H9 (cell line): ENCODE results near the gene SHB. TPM values are rescaled to one million over a fixed set of nuclear protein-coding genes. Genes with fewer than 3 reads are reported as not detected.
"Not testable (repeated sequence)": the region's sequence is repeated elsewhere in the genome, so short reads cannot be mapped to it uniquely, and the experiment has no call there.

Source experiments
- DNase-seq: peaks from one replicate; pipeline ENCODE4 v3.0.0-alpha.2; 2017
- H2AFZ ChIP-seq: one replicate; pipeline ENCODE4 v1.6.1; 2013; ENCODE audit warnings: mild to moderate bottlenecking, low read length, control low read depth, moderate library complexity
- H2AK5ac ChIP-seq: 2 replicates; pipeline ENCODE4 v1.6.1; 2013; ENCODE audit warnings: low read length, control low read depth, mixed read lengths; ENCODE audit not compliant: insufficient read length
- H2BK120ac ChIP-seq: one replicate; pipeline ENCODE4 v1.6.1; 2013; ENCODE audit warnings: low read depth, mild to moderate bottlenecking, low read length, control low read depth, inconsistent platforms; ENCODE audit not compliant: poor library complexity, severe bottlenecking
- H2BK12ac ChIP-seq: 2 replicates; pipeline ENCODE4 v1.6.1; 2013; ENCODE audit warnings: low read length, control low read depth, mixed read lengths, low read depth; ENCODE audit not compliant: insufficient read length
- H2BK15ac ChIP-seq: 2 replicates; pipeline ENCODE4 v1.6.1; 2013; ENCODE audit warnings: low read depth, low read length, control low read depth
- H2BK20ac ChIP-seq: one replicate; pipeline ENCODE4 v1.6.1; 2013; ENCODE audit warnings: low read depth, mild to moderate bottlenecking, low read length, control low read depth, inconsistent platforms; ENCODE audit not compliant: poor library complexity, severe bottlenecking
- H2BK5ac ChIP-seq: 2 replicates; pipeline ENCODE4 v1.6.1; 2013; ENCODE audit warnings: low read length, control low read depth, mixed read lengths; ENCODE audit not compliant: insufficient read length
- H3K14ac ChIP-seq: 2 replicates; pipeline ENCODE4 v1.6.1; 2013; ENCODE audit warnings: low read length, control low read depth; ENCODE audit not compliant: insufficient read depth
- H3K18ac ChIP-seq: 2 replicates; pipeline ENCODE4 v1.6.1; 2013; ENCODE audit warnings: low read depth, mild to moderate bottlenecking, mixed read lengths, low read length, control low read depth; ENCODE audit not compliant: insufficient read length
- H3K23ac ChIP-seq: 2 replicates; pipeline ENCODE4 v1.6.1; 2013; ENCODE audit warnings: low read length, control low read depth, mixed read lengths, low read depth; ENCODE audit not compliant: insufficient read length
- H3K23me2 ChIP-seq: 2 replicates; pipeline ENCODE4 v1.6.1; 2013; ENCODE audit warnings: low read depth, mild to moderate bottlenecking, mixed read lengths, low read length, control low read depth; ENCODE audit not compliant: insufficient read length, poor library complexity, severe bottlenecking
- H3K27ac ChIP-seq: 2 replicates; pipeline ENCODE4 v1.5.1; 2013; ENCODE audit warnings: low read length, control low read depth, mixed read lengths, low read depth; ENCODE audit not compliant: insufficient read length
- H3K27me3 ChIP-seq: 2 replicates; pipeline ENCODE4 v1.6.1; 2013; ENCODE audit warnings: low read length, control low read depth, inconsistent platforms; ENCODE audit not compliant: insufficient read depth
- H3K4ac ChIP-seq: 2 replicates; pipeline ENCODE4 v1.6.1; 2013; ENCODE audit warnings: low read depth, mild to moderate bottlenecking, control low read depth, inconsistent platforms, low read length, moderate library complexity
- H3K4me1 ChIP-seq: 2 replicates; pipeline ENCODE4 v1.6.1; 2013; ENCODE audit warnings: low read length, control low read depth, inconsistent platforms; ENCODE audit not compliant: insufficient read depth
- H3K4me2 ChIP-seq: 2 replicates; pipeline ENCODE4 v1.6.1; 2013; ENCODE audit warnings: low read length, control low read depth, mixed read lengths; ENCODE audit not compliant: insufficient read length, insufficient read depth
- H3K56ac ChIP-seq: 2 replicates; pipeline ENCODE4 v1.6.1; 2013; ENCODE audit warnings: low read depth, mild to moderate bottlenecking, mixed read lengths, low read length, control low read depth; ENCODE audit not compliant: insufficient read length
- H3K79me1 ChIP-seq: 2 replicates; pipeline ENCODE4 v1.6.1; 2013; ENCODE audit warnings: low read depth, mild to moderate bottlenecking, moderate library complexity, low read length, control low read depth, inconsistent platforms; ENCODE audit not compliant: insufficient read depth, poor library complexity, severe bottlenecking
- H3K79me2 ChIP-seq: 2 replicates; pipeline ENCODE4 v1.6.1; 2013; ENCODE audit warnings: low read length, control low read depth, inconsistent platforms; ENCODE audit not compliant: insufficient read depth
- H3K9ac ChIP-seq: 2 replicates; pipeline ENCODE4 v1.6.1; 2013; ENCODE audit warnings: low read length, control low read depth, mixed read lengths; ENCODE audit not compliant: insufficient read length; ENCODE audit errors: extremely low read depth
- H3K9me3 ChIP-seq: one replicate; pipeline ENCODE4 v1.6.1; 2013; ENCODE audit warnings: low read depth, low read length, inconsistent platforms; ENCODE audit not compliant: control insufficient read depth
- H3T11ph ChIP-seq: one replicate; pipeline ENCODE4 v1.6.1; 2013; ENCODE audit warnings: mild to moderate bottlenecking, low read length, control low read depth, inconsistent platforms
- H4K20me1 ChIP-seq: one replicate; pipeline ENCODE4 v1.6.1; 2013; ENCODE audit not compliant: control insufficient read depth, insufficient read length, insufficient read depth
- H4K5ac ChIP-seq: 2 replicates; pipeline ENCODE4 v1.6.1; 2013; ENCODE audit warnings: low read depth, mild to moderate bottlenecking, mixed read lengths, low read length, control low read depth; ENCODE audit not compliant: insufficient read length
- H4K8ac ChIP-seq: replicated peaks from 2 replicates; pipeline ENCODE4 v1.6.1; 2013; ENCODE audit warnings: low read length, control low read depth, mixed read lengths, low read depth; ENCODE audit not compliant: insufficient read length
- H4K91ac ChIP-seq: 2 replicates; pipeline ENCODE4 v1.6.1; 2013; ENCODE audit warnings: low read depth, mild to moderate bottlenecking, moderate library complexity, mixed read lengths, low read length, control low read depth; ENCODE audit not compliant: insufficient read length
- H3K27ac Mint-ChIP-seq, 3 experiments: 2 replicates in 2 of 3; 3 replicates in 1 of 3; pipeline ENCODE4 v1.8.0; 2020 to 2021; ENCODE audit warnings: mixed read lengths in 3 of 3, mild to moderate bottlenecking in 1 of 3, moderate library complexity in 1 of 3
- H3K27me3 Mint-ChIP-seq: 2 replicates; pipeline ENCODE4 v1.8.0; 2021; ENCODE audit warnings: low read depth, mild to moderate bottlenecking, moderate library complexity, mixed read lengths
- H3K36me3 Mint-ChIP-seq, 3 experiments: 2 replicates in 2 of 3; 3 replicates in 1 of 3; pipeline ENCODE4 v1.8.0; 2020 to 2021; ENCODE audit warnings: low read depth in 3 of 3, mixed read lengths in 3 of 3; ENCODE audit not compliant: insufficient read depth in 1 of 3
- H3K4me1 Mint-ChIP-seq, 2 experiments: 2 replicates each; pipeline ENCODE4 v1.8.0; 2020; ENCODE audit warnings: mixed read lengths in 2 of 2
- H3K4me3 Mint-ChIP-seq, 2 experiments: 2 replicates in 1 of 2; 3 replicates in 1 of 2; pipeline ENCODE4 v1.8.0; 2020 to 2021; ENCODE audit warnings: mild to moderate bottlenecking in 2 of 2, mixed read lengths in 2 of 2, moderate library complexity in 1 of 2
- H3K9me3 Mint-ChIP-seq, 2 experiments: 2 replicates in 1 of 2; 3 replicates in 1 of 2; pipeline ENCODE4 v1.8.0; 2020; ENCODE audit warnings: mild to moderate bottlenecking in 2 of 2, mixed read lengths in 2 of 2, moderate library complexity in 1 of 2
- CTCF ChIP-seq: fragments of 200-600 bp; sonication (generic); conservative IDR thresholded peaks from 3 replicates; pipeline ENCODE4 v1.8.0; 2021; ENCODE audit warnings: antibody characterized with exemption, mild to moderate bottlenecking
- WGBS: extraction: QIAGEN DNeasy Blood & Tissue Kit; methylation state at CpG from one replicate; pipeline ENCODE4 v1.1.7; 2013; ENCODE audit warnings: missing lambda C conversion rate, low lambda C conversion rate, mixed read lengths; ENCODE audit not compliant: insufficient read length; ENCODE audit errors: extremely low coverage; 5-methylcytosine and 5-hydroxymethylcytosine counted together
- total RNA-seq: library from RNA; stranded (reverse); gene quantifications from 2 replicates; pipeline ENCODE4 v1.2.1, GENCODE V29; 2021

SHB gene
- total RNA-seq, 1 experiment from 2014 or later, result 14.6 TPM

GRCh38 chr9:37892063-37892462 lies 177.0 kb downstream of the SHB start:
- no peak overlapping the region for H4K5ac ChIP-seq
- H3K23ac ChIP-seq, result no peak overlapping the region
- no peak overlapping the region for H4K91ac ChIP-seq
- H2BK20ac ChIP-seq, result no peak overlapping the region
- no peaks in the 10 kb centered on the region for H3K27me3 ChIP-seq
- H3K4me1 ChIP-seq, result no peaks in the 10 kb centered on the region
- H2BK15ac ChIP-seq, result peak overlapping the region; percentile 80; the same call in 1 of the 2 replicates
- Mint-ChIP-seq H3K9me3 (no peaks in the 10 kb centered on the region), H3K4me1 (no peaks in the 10 kb centered on the region), H3K27me3 (no peaks in the 10 kb centered on the region), H3K4me3 (no peak overlapping the region), H3K36me3 (peaks cover 26 to 63% (median 63%) of the 10 kb centered on the region in 3 experiments; a peak in 6 of 7 replicates), H3K27ac (no peak overlapping the region)
- H3K79me1 ChIP-seq, result no peaks in the 10 kb centered on the region
- no peak overlapping the region for H4K8ac ChIP-seq
- no peak overlapping the region for H2BK12ac ChIP-seq
- no peaks in the 10 kb centered on the region for H3K23me2 ChIP-seq
- H2AK5ac ChIP-seq, result no peak overlapping the region
- no peak overlapping the region for H3K4ac ChIP-seq
- 97% methylated on average over 2 of the region's 8 CpGs for WGBS
- no peak overlapping the region for H3K4me2 ChIP-seq
- H2BK120ac ChIP-seq, result no peak overlapping the region
- no peak overlapping the region for H3K56ac ChIP-seq
- no peaks in the 10 kb centered on the region for H4K20me1 ChIP-seq
- no peak for TF ChIP-seq CTCF
- no peak overlapping the region for H3T11ph ChIP-seq
- H2BK5ac ChIP-seq, result no peak overlapping the region
- no peak overlapping the region for H3K14ac ChIP-seq
- no peak overlapping the region for H2AFZ ChIP-seq
- no peak overlapping the region for H3K27ac ChIP-seq
- H3K18ac ChIP-seq, result no peak overlapping the region
- no peak for DNase-seq
- no peaks in the 10 kb centered on the region for H3K9me3 ChIP-seq
- H3K79me2 ChIP-seq, result no peaks in the 10 kb centered on the region
- H3K9ac ChIP-seq, result no peak overlapping the region

DNA sequence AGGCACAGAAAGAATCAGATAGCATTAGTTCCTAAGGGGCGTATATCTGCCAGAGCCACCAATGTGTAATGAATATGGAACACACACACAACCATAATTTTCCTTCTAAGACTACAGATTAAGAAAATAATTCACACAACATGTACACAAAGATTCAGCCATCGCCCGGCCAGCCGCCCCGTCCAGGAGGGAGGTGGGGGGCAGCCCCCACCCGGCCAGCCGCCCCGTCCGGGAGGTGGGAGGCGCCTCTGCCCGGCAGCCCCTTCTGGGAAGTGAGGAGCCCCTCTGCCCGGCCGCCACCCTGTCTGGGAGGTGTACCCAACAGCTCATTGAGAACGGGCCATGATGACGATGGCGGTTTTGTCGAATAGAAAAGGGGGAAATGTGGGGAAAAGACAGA lies 178.0 kb downstream of the SHB start:
- H3K27ac Mint-ChIP-seq, H3K4me1 ChIP-seq, H3K9me3 Mint-ChIP-seq, H2AK5ac ChIP-seq, H3T11ph ChIP-seq, H3K4me2 ChIP-seq, H3K4ac ChIP-seq, H4K91ac ChIP-seq, H4K5ac ChIP-seq, H2BK15ac ChIP-seq, H3K27ac ChIP-seq, H2BK20ac ChIP-seq, H3K4me3 Mint-ChIP-seq, H3K18ac ChIP-seq, DNase-seq, H2BK12ac ChIP-seq, H3K79me1 ChIP-seq, H2AFZ ChIP-seq, H3K9ac ChIP-seq, H3K23me2 ChIP-seq, H2BK5ac ChIP-seq, H3K79me2 ChIP-seq, H3K14ac ChIP-seq, H3K27me3 ChIP-seq, H3K23ac ChIP-seq, H3K27me3 Mint-ChIP-seq, H3K9me3 ChIP-seq, H3K4me1 Mint-ChIP-seq, H4K20me1 ChIP-seq, H4K8ac ChIP-seq, H2BK120ac ChIP-seq, H3K56ac ChIP-seq: not testable (repeated sequence)
- peaks cover 27 to 59% (median 55%) of the 10 kb centered on the region in 3 experiments; a peak in 6 of 7 replicates for H3K36me3 Mint-ChIP-seq
- no CpG with 5 or more reads among the region's 17 CpGs for WGBS
